Forelimb muscle (tissue), 1 donor: ENCODE results near the gene ACSBG1. TPM values are rescaled to one million over a fixed set of nuclear protein-coding genes. Genes with fewer than 3 reads are reported as not detected.

Source experiments
- DNase-seq: peaks from one replicate; pipeline ENCODE4 v3.0.0-alpha.2; 2013; ENCODE audit warnings: low read depth
- polyA plus RNA-seq: library from polyadenylated mRNA; unstranded; fragments of 120-200 nt; gene quantifications from one replicate; pipeline ENCODE4 v1.2.1, GENCODE V29; 2013; ENCODE audit not compliant: insufficient read length

ACSBG1 gene
- polyA plus RNA-seq, 1 donor, result 0.18 TPM

GRCh38 chr15:78130466-78131294 lies 103.7 kb downstream of the ACSBG1 start:
- DNase-seq, result no peak

GRCh38 chr15:78129751-78130287 lies 104.5 kb downstream of the ACSBG1 start:
- DNase-seq, result no peak

GRCh38 chr15:78129077-78129750 lies 105.2 kb downstream of the ACSBG1 start:
- DNase-seq, result no peak

- no peak for DNase-seq
Observed at GRCh38 chr15:78127882-78128281, 106.5 kb downstream of the ACSBG1 start.

GRCh38 chr15:78125267-78125666 lies 109.1 kb downstream of the ACSBG1 start:
- DNase-seq, result no peak

- DNase-seq, result no peak
Observed at GRCh38 chr15:78120523-78120922, 113.8 kb downstream of the ACSBG1 start.

Other genes starting within 250 kb of the ACSBG1 start
- gene TBC1D2B, start 156.9 kb downstream of the ACSBG1 start, polyA plus RNA-seq, result 25.5 TPM
- gene SH2D7, start 142.0 kb downstream of the ACSBG1 start, polyA plus RNA-seq, result 0.09 TPM
- gene CIB2, start 103.1 kb downstream of the ACSBG1 start, polyA plus RNA-seq, result 15.6 TPM
- 40.6 TPM for gene IDH3A, start 85.2 kb downstream of the ACSBG1 start, polyA plus RNA-seq
- gene DNAJA4, start 30.0 kb upstream of the ACSBG1 start, polyA plus RNA-seq, result 92.8 TPM
- 55.7 TPM for gene SKIC8, start 65.0 kb upstream of the ACSBG1 start, polyA plus RNA-seq
- 29.2 TPM for gene CRABP1, start 105.8 kb upstream of the ACSBG1 start, polyA plus RNA-seq
- 41.7 TPM for gene IREB2, start 203.7 kb upstream of the ACSBG1 start, polyA plus RNA-seq